ENCODE data around the gene DTNB.

The DTNB gene

GRCh38 chr2:25362434-25363145, 310.8 kb downstream of the DTNB start:
- Histone ChIP-seq H3K36me3 (ENCODE audit: control insufficient read depth in 2 of 2, insufficient read depth in 2 of 2, low read length in 2 of 2) (no peaks in the 10 kb centered on the region), H3K4me3 (ENCODE audit: low read length in 2 of 2) (peak overlapping the region; percentile 65 to 77), H3K27me3 (ENCODE audit: control insufficient read depth in 2 of 2, insufficient read depth in 2 of 2, low read length in 2 of 2) (no peaks in the 10 kb centered on the region), H3K27ac (ENCODE audit: low read depth in 2 of 2, low read length in 2 of 2) (peak overlapping the region; percentile 67 to 71), H3K9ac (ENCODE audit: low read depth in 1 of 2, low read length in 2 of 2) (peak overlapping the region; percentile 38 to 65), H3K4me1 (ENCODE audit: control insufficient read depth in 2 of 2, insufficient read depth in 2 of 2, low read length in 2 of 2) (peaks cover 0 to 3% of the 10 kb centered on the region in 2 donors), H3K9me3 (ENCODE audit: control insufficient read depth in 2 of 2, low read length in 2 of 2) (no peaks in the 10 kb centered on the region)

DNA sequence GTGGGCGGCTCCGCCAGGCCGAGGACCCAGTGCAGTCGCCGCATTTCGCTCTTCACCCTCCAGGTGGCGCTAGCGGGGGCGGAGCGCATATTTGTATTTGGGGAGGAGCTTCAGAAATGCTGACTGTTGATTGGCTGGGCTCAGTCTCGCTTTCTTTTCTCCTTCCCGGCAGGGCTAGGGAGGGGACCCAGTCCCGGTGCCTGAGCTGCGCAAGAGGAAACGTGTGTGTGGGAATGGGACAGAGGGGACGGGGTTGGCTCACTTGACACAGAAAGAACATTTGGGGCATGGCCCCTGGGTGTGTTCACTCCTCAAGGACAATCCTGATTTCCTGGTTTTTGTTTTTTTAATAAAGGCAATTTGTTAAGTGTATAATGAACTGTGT, 311.3 kb downstream of the DTNB start:
- peaks cover 0 to 3% of the 10 kb centered on the region in 2 donors for H3K4me1 ChIP-seq (ENCODE audit: control insufficient read depth in 2 of 2, insufficient read depth in 2 of 2, low read length in 2 of 2)
- H3K27ac ChIP-seq (ENCODE audit: low read depth in 2 of 2, low read length in 2 of 2) = peak overlapping the region; percentile 67 to 71
- H3K27me3 ChIP-seq (ENCODE audit: control insufficient read depth in 2 of 2, insufficient read depth in 2 of 2, low read length in 2 of 2) = no peaks in the 10 kb centered on the region
- peak overlapping the region; percentile 65 to 77 for H3K4me3 ChIP-seq (ENCODE audit: low read length in 2 of 2)
- H3K36me3 ChIP-seq (ENCODE audit: control insufficient read depth in 2 of 2, insufficient read depth in 2 of 2, low read length in 2 of 2) = no peaks in the 10 kb centered on the region
- no peaks in the 10 kb centered on the region for H3K9me3 ChIP-seq (ENCODE audit: control insufficient read depth in 2 of 2, low read length in 2 of 2)
- H3K9ac ChIP-seq (ENCODE audit: low read depth in 1 of 2, low read length in 2 of 2) = peak overlapping the region; percentile 38 to 65

- Histone ChIP-seq H3K4me1 (ENCODE audit: control insufficient read depth in 2 of 2, insufficient read depth in 2 of 2, low read length in 2 of 2) (peaks cover 0 to 3% of the 10 kb centered on the region in 2 donors), H3K27me3 (ENCODE audit: control insufficient read depth in 2 of 2, insufficient read depth in 2 of 2, low read length in 2 of 2) (no peaks in the 10 kb centered on the region), H3K36me3 (ENCODE audit: control insufficient read depth in 2 of 2, insufficient read depth in 2 of 2, low read length in 2 of 2) (no peaks in the 10 kb centered on the region), H3K9me3 (ENCODE audit: control insufficient read depth in 2 of 2, low read length in 2 of 2) (no peaks in the 10 kb centered on the region), H3K9ac (ENCODE audit: low read depth in 1 of 2, low read length in 2 of 2) (no peak overlapping the region), H3K4me3 (ENCODE audit: low read length in 2 of 2) (peak overlapping the region in 1 of 2 donors; percentile 16), H3K27ac (ENCODE audit: low read depth in 2 of 2, low read length in 2 of 2) (no peak overlapping the region)
These were observed 311.9 kb downstream of the DTNB start for GRCh38 chr2:25361261-25362048.

DNA sequence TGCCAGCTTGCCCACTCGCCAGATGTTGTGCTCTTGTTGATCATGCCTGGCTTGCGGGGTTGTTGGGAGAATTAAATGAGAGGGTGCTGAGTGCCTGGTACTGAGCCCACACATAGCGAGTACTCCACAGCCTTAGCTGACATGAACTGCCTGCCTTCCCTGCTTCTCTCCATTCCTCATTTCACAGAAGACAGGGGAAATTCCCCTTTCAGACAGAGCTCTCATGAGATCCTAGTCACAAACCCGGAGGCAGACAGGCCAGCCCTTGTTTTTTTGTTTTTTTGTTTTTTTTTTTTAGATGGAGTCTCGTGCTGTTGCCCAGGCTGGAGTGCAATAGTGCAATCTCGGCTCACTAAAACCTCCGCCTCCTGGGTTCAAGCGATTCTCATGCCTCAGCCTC, 314.5 kb downstream of the DTNB start:
- no peak overlapping the region for H3K4me3 ChIP-seq (ENCODE audit: low read length in 2 of 2)

DNA sequence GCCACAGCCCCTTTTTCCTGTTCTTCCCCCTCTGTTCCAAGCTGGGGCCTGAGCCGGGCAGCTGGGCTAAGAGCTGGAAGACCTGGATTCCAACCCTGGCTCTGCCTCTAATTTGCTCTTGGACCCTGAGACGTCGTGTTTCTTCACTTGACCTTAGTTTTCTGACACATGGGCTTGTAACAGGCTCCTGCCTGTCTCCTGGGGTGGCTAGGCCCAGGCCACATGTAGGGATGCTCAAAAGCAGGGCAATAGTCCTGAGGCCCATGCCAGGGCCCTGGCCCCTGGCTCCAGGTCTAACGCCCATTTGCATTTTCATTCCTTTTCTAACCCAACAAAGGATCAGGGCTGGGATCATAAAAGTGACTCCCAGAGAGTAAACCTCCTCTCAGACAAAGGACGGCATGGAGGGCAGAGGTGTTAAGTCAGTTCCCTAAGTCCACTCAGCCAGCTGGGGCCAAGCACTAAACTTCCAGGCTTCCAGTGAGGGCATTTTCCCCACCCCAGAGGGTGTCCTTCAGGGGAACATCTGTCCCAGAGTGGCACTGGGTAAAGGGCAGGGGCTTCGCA, 315.0 kb downstream of the DTNB start:
- Histone ChIP-seq H3K27me3 (ENCODE audit: control insufficient read depth in 2 of 2, insufficient read depth in 2 of 2, low read length in 2 of 2) (no peaks in the 10 kb centered on the region), H3K9ac (ENCODE audit: low read depth in 1 of 2, low read length in 2 of 2) (no peak overlapping the region), H3K4me3 (ENCODE audit: low read length in 2 of 2) (no peak overlapping the region), H3K4me1 (ENCODE audit: control insufficient read depth in 2 of 2, insufficient read depth in 2 of 2, low read length in 2 of 2) (peaks cover 0 to 3% of the 10 kb centered on the region in 2 donors), H3K36me3 (ENCODE audit: control insufficient read depth in 2 of 2, insufficient read depth in 2 of 2, low read length in 2 of 2) (no peaks in the 10 kb centered on the region), H3K27ac (ENCODE audit: low read depth in 2 of 2, low read length in 2 of 2) (no peak overlapping the region), H3K9me3 (ENCODE audit: control insufficient read depth in 2 of 2, low read length in 2 of 2) (no peaks in the 10 kb centered on the region)

More for the DNA sequence above, 314.5 kb downstream of the DTNB start:
- no peak overlapping the region for H3K27ac ChIP-seq (ENCODE audit: low read depth in 2 of 2, low read length in 2 of 2)
- no peaks in the 10 kb centered on the region for H3K36me3 ChIP-seq (ENCODE audit: control insufficient read depth in 2 of 2, insufficient read depth in 2 of 2, low read length in 2 of 2)
- H3K9me3 ChIP-seq (ENCODE audit: control insufficient read depth in 2 of 2, low read length in 2 of 2) = no peaks in the 10 kb centered on the region
- no peak overlapping the region for H3K9ac ChIP-seq (ENCODE audit: low read depth in 1 of 2, low read length in 2 of 2)
- H3K4me1 ChIP-seq (ENCODE audit: control insufficient read depth in 2 of 2, insufficient read depth in 2 of 2, low read length in 2 of 2) = peaks cover 0 to 3% of the 10 kb centered on the region in 2 donors
- H3K27me3 ChIP-seq (ENCODE audit: control insufficient read depth in 2 of 2, insufficient read depth in 2 of 2, low read length in 2 of 2) = no peaks in the 10 kb centered on the region

DNA sequence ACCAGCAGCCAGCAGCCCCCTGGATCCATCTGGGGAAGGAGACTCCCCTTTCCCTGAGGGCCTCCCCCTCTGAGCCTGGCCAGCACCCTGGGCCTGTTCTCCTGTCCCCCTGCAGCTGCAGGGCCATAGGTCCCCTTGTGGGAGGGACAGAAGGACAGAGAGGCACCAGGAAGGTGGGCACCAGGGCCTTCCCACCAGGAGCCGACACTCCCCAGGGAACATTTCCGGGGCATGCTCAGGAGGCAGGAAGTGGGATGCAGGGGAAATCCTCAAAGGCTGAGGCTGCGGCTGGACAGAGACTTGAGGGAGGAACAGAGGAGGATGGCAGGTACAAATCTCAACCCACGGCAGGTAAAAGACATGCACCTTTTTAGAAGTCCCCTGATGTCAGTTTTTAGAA, 317.3 kb downstream of the DTNB start:
- no peak overlapping the region for H3K9ac ChIP-seq (ENCODE audit: low read depth in 1 of 2, low read length in 2 of 2)

DNA sequence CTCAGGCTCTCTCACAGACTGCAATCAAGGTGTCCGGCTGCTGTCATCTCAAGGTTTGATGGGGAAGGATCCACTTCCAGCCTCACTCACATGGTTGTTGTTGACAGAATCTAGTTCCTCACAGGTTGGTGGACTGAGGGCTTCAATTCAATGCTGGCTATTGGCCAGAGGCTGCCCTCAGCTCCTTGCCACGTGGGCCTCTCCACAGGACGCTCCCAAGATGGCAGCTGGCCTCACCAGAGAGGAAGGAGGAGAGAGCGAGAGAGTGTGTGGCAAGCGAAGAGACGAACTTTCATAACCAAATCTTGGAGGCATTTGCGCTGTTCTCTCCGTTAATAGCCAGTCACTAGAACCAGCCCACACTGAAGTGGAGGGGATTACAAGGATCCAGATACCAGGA, 318.1 kb downstream of the DTNB start:
- H3K36me3 ChIP-seq (ENCODE audit: control insufficient read depth in 2 of 2, insufficient read depth in 2 of 2, low read length in 2 of 2) = no peaks in the 10 kb centered on the region
- no peaks in the 10 kb centered on the region for H3K27me3 ChIP-seq (ENCODE audit: control insufficient read depth in 2 of 2, insufficient read depth in 2 of 2, low read length in 2 of 2)
- H3K4me3 ChIP-seq (ENCODE audit: low read length in 2 of 2) = no peak overlapping the region
- no peaks in the 10 kb centered on the region for H3K9me3 ChIP-seq (ENCODE audit: control insufficient read depth in 2 of 2, low read length in 2 of 2)
- H3K4me1 ChIP-seq (ENCODE audit: control insufficient read depth in 2 of 2, insufficient read depth in 2 of 2, low read length in 2 of 2) = no peaks in the 10 kb centered on the region
- no peak overlapping the region for H3K27ac ChIP-seq (ENCODE audit: low read depth in 2 of 2, low read length in 2 of 2)
- H3K9ac ChIP-seq (ENCODE audit: low read depth in 1 of 2, low read length in 2 of 2) = no peak overlapping the region

More for the DNA sequence above, 317.3 kb downstream of the DTNB start:
- Histone ChIP-seq H3K9me3 (ENCODE audit: control insufficient read depth in 2 of 2, low read length in 2 of 2) (no peaks in the 10 kb centered on the region), H3K27ac (ENCODE audit: low read depth in 2 of 2, low read length in 2 of 2) (no peak overlapping the region), H3K36me3 (ENCODE audit: control insufficient read depth in 2 of 2, insufficient read depth in 2 of 2, low read length in 2 of 2) (no peaks in the 10 kb centered on the region), H3K4me1 (ENCODE audit: control insufficient read depth in 2 of 2, insufficient read depth in 2 of 2, low read length in 2 of 2) (no peaks in the 10 kb centered on the region), H3K4me3 (ENCODE audit: low read length in 2 of 2) (no peak overlapping the region), H3K27me3 (ENCODE audit: control insufficient read depth in 2 of 2, insufficient read depth in 2 of 2, low read length in 2 of 2) (no peaks in the 10 kb centered on the region)

- no peak overlapping the region for H3K9ac ChIP-seq (ENCODE audit: low read depth in 1 of 2, low read length in 2 of 2)
- H3K4me3 ChIP-seq (ENCODE audit: low read length in 2 of 2) = no peak overlapping the region
- H3K9me3 ChIP-seq (ENCODE audit: control insufficient read depth in 2 of 2, low read length in 2 of 2) = no peaks in the 10 kb centered on the region
- H3K4me1 ChIP-seq (ENCODE audit: control insufficient read depth in 2 of 2, insufficient read depth in 2 of 2, low read length in 2 of 2) = no peaks in the 10 kb centered on the region
- no peak overlapping the region for H3K27ac ChIP-seq (ENCODE audit: low read depth in 2 of 2, low read length in 2 of 2)
- no peaks in the 10 kb centered on the region for H3K36me3 ChIP-seq (ENCODE audit: control insufficient read depth in 2 of 2, insufficient read depth in 2 of 2, low read length in 2 of 2)
- H3K27me3 ChIP-seq (ENCODE audit: control insufficient read depth in 2 of 2, insufficient read depth in 2 of 2, low read length in 2 of 2) = no peaks in the 10 kb centered on the region
These were observed 319.3 kb downstream of the DTNB start for GRCh38 chr2:25354116-25354515.

GRCh38 chr2:25349397-25349796, 324.0 kb downstream of the DTNB start:
- Histone ChIP-seq H3K9me3 (ENCODE audit: control insufficient read depth in 2 of 2, low read length in 2 of 2) (no peaks in the 10 kb centered on the region), H3K27me3 (ENCODE audit: control insufficient read depth in 2 of 2, insufficient read depth in 2 of 2, low read length in 2 of 2) (no peaks in the 10 kb centered on the region), H3K9ac (ENCODE audit: low read depth in 1 of 2, low read length in 2 of 2) (no peak overlapping the region), H3K4me3 (ENCODE audit: low read length in 2 of 2) (no peak overlapping the region), H3K4me1 (ENCODE audit: control insufficient read depth in 2 of 2, insufficient read depth in 2 of 2, low read length in 2 of 2) (no peaks in the 10 kb centered on the region), H3K36me3 (ENCODE audit: control insufficient read depth in 2 of 2, insufficient read depth in 2 of 2, low read length in 2 of 2) (no peaks in the 10 kb centered on the region), H3K27ac (ENCODE audit: low read depth in 2 of 2, low read length in 2 of 2) (no peak overlapping the region)

DNA sequence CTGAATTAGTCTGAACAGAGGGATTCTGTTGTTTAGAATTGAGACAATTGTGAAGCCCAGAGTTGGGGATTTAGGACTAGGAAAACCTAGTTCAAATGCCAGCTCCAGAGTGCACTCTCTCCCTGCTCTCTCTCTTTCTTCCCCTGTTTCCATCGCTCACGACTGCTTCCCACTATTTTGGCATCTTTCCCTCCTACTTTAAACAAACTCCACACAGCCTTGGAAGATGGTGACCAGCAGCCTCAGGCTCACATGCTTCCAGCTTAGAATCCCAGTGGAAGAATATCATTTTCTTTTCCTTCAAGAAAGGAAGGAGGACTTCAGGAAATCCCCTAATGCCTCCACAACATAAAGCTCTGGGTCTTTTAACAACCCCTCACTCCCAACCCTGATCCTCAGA, 325.5 kb downstream of the DTNB start:
- Histone ChIP-seq H3K27ac (ENCODE audit: low read depth in 2 of 2, low read length in 2 of 2) (no peak overlapping the region), H3K9ac (ENCODE audit: low read depth in 1 of 2, low read length in 2 of 2) (no peak overlapping the region), H3K36me3 (ENCODE audit: control insufficient read depth in 2 of 2, insufficient read depth in 2 of 2, low read length in 2 of 2) (no peaks in the 10 kb centered on the region), H3K9me3 (ENCODE audit: control insufficient read depth in 2 of 2, low read length in 2 of 2) (no peaks in the 10 kb centered on the region), H3K27me3 (ENCODE audit: control insufficient read depth in 2 of 2, insufficient read depth in 2 of 2, low read length in 2 of 2) (no peaks in the 10 kb centered on the region), H3K4me1 (ENCODE audit: control insufficient read depth in 2 of 2, insufficient read depth in 2 of 2, low read length in 2 of 2) (no peaks in the 10 kb centered on the region), H3K4me3 (ENCODE audit: low read length in 2 of 2) (no peak overlapping the region)
